GM19397 (cell line): Measurements from ENCODE around the gene DIPK1C.

Experiments used
- ATAC-seq: cut with Tn5 transposase; IDR thresholded peaks from one replicate; pipeline ENCODE4 v1.9.1; 2021; ENCODE audit warnings: mild to moderate bottlenecking, moderate library complexity; ENCODE audit not compliant: unreplicated experiment

Gene DIPK1C

DNA sequence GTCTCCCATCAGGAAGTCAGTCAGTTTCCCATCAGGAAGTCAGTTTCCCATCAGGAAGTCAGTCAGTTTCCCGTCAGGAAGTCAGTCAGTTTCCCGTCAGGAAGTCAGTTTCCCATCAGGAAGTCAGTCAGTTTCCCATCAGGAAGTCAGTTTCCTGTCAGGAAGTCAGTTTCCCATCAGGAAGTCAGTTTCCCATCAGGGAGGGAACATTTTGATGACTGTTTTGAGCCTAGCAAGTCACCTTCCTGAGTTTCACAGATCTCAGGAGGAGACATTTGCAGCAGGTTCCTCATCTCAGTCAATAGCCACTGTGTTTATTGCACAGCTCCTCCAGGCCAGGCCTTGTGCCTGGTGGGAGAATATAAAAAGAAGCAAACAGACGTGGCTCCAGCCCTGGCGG is 31.9 kb downstream of the DIPK1C start:
- no peak for ATAC-seq

GRCh38 chr18:74422541-74422940 is 34.6 kb downstream of the DIPK1C start:
- ATAC-seq, result no peak

GRCh38 chr18:74420926-74421325 is 36.2 kb downstream of the DIPK1C start:
- no peak for ATAC-seq

- ATAC-seq, result no peak
Measured at GRCh38 chr18:74420481-74420880, 36.6 kb downstream of the DIPK1C start.

DNA sequence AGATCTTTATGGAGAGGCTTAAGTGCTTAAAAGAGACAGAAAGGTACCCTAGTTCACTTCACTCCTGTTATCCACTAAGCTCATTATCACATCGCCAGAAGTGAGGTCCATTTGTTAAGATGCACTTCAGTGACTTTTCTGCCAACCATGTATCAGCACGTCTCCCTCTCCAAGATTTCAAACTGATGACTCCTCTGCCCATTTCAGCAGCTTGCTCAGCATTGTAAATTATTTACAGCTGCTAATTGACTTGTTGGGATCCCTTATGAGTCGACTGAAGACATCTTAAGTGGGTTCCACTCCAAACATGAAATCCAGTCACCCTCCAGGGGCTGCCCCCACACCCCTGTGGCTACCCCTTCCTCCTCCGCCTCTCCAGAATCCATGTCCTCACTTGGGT is 37.3 kb downstream of the DIPK1C start:
- no peak for ATAC-seq

- no peak for ATAC-seq
Measured at GRCh38 chr18:74418023-74418422, 39.1 kb downstream of the DIPK1C start.

DNA sequence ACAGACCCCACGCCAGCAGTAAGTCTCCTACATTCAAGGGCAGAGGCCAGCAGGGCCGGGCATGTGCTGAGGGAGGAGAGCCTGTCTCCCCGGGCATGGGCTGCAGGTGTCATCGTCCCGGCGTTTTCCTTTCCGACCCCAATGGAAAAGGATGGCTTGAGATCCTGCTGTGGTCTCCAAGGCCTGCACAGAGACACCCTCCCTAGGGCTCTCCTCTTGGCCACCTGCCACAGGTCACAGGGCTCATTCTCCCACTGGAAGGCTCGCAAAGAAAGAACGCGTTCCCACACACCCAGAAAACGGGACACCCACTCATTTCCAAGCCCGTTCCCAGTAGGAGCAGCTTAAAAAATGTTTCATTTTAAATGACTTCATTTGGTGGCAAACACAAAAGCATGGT is 41.0 kb downstream of the DIPK1C start:
- ATAC-seq, result no peak

DNA sequence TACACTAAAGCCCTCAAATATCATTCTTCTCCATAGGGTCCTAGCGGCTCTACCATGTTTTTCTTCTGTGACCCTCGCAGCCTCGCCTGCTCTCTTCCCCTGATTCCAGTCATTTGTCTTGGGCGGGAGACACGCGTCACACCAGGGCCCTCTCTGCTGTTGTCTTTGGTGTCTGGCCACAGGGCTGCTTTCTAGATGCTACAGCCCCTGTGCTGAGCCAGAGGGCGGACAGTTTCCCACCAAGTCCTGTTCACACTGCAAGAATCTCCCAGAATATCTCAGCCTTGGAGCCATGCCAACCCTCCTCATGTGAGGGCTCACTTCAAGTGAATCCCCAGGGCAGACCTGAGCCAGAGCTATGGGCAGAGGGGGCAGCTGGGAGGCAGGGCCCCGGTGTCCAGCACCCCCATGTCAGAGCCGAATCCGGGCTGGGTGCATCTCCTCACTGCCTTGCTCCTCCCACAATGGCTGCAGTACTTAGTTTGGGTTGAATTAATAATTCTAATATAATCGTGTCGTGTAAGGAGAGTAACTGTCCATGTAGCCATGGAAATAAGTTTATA is 42.1 kb downstream of the DIPK1C start:
- ATAC-seq, result no peak

DNA sequence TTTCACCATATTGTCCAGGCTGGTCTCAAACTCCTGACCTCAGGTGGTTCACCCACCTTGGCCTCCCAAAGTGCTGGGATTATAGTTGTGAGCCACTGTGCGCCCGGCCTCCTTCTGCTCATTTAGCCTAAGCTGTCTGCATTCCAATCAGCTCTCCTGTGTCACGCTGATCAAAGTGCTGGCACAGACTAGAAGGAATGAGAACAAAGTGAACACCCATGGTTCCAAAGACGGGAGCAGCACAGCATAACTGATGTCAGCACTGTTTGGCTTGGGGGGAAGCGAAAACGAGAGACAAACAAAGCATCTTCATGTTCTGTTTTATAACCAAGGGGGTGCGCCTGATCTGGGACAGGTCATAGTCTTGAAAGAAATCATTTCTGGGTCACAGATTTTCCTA is 43.3 kb downstream of the DIPK1C start:
- ATAC-seq, result no peak

DNA sequence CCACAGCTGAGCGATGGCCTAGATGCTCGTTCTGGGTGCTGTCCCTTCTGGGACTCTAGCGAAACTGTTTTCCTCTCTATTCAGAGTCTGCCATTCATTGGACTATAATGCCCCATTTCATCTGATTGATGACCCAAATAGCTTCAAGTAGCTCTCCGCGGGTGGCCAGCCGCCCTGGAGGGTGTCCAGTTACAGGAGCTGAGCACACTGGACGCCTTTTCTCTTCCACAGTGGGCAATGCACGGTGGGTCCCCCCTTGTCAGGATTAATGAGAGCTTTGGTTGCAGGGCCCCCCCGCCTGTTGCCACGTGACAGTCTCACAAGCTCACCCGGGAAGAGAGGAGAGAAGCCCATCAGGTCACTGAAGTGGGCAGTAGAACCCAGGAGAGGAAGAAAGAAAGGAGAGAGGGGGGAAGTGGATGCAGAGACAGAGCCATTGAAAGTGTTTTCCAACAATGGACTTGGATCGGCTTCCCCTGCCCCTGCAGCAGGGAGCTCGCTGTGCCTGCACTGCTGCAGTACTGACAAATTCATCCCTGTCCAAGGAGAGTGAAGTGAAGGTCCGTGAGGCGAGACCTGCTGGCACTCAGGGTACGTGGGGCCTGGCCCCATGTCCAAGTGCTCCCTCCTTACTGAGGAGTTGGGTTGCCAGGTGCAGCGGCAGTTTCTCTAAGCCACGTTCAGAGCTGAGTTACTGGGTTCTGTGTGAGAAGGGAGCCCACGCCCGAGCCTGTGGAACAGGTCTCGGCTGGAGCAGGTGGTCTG is 44.8 kb downstream of the DIPK1C start:
- no peak for ATAC-seq

DNA sequence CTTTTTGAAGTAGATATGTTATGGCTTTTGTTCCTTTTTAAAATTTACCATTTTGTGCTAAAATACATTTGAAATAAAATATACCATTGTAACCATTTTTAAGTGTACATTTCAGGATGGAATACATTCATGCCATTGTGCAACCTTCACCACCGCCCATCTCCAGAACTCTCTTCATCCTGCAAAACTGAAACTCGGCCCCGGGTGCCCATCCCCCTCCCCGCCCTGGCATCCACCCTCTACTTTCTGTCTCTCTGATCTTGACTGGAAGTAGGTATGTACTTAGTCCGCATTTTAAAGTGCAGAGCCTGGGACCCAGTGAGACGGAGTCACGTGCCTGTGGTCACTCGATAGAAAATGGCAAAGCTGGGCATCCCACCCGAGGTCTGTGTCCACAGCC is 45.6 kb downstream of the DIPK1C start:
- no peak for ATAC-seq

DNA sequence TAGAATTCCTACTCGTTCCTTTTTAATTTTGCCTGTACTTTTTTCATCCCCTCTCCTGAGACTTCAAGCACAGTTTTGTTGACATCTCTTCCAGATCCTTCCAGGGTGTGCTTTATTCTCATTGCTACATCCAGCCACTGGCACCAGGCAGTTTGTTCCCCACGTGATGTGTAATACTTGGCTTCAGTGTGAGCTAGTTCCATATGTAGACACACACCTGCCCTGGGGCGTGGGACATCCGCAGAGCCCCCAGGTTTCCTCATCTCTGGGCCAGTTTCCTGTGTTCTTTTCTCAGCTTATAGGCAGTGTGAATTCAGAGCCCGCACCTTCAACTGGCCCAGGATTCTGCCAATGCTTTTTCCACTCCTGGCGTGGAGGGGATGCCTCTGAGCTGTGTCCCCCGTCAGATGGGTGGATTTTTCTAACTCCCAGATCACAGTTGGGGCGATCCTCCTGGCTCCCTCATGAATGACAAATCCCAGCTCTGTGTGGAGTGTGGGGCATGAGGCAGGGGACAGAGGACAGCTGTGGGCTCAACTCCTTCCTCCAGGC is 46.6 kb downstream of the DIPK1C start:
- no peak for ATAC-seq

DNA sequence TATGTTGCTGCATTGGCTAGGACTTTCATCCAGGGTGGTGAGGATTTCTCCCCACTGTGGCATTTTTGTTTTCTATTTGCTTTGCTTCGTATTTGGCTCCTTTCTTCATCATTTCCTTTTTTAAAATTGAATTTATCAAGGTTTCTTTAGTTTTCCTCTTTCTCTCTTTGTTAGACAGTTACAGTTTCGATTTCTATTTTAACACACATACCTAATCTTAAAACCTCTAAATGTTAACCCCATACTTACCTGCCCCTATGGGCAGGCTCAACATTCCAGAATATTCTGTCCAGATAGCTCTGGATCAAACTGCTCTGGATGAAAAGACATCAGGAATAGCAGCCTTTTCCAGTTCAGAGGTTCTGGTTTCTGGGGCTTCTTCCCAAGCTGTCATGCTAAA is 49.2 kb downstream of the DIPK1C start:
- ATAC-seq, result no peak

GRCh38 chr18:74402806-74403433 is 54.2 kb downstream of the DIPK1C start:
- no peak for ATAC-seq

DNA sequence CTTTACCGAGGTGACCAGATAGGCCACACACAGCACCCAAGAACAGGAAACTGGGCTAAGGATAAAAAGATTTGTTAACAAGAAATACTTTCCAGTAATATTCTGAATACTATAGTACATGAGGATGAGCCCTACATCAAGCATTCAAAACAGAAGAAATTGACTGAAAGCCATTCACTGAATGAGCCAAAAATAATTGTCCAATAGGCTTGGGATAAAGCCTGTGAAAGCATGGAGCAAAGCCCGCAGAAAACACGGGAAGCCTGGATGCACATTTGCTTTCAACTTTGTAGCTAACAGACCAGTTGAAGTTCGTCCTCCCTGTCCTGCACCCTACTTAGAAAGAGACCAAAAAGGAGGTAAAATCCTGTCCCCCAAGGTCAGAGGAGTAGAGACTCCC is 56.3 kb downstream of the DIPK1C start:
- no peak for ATAC-seq

DNA sequence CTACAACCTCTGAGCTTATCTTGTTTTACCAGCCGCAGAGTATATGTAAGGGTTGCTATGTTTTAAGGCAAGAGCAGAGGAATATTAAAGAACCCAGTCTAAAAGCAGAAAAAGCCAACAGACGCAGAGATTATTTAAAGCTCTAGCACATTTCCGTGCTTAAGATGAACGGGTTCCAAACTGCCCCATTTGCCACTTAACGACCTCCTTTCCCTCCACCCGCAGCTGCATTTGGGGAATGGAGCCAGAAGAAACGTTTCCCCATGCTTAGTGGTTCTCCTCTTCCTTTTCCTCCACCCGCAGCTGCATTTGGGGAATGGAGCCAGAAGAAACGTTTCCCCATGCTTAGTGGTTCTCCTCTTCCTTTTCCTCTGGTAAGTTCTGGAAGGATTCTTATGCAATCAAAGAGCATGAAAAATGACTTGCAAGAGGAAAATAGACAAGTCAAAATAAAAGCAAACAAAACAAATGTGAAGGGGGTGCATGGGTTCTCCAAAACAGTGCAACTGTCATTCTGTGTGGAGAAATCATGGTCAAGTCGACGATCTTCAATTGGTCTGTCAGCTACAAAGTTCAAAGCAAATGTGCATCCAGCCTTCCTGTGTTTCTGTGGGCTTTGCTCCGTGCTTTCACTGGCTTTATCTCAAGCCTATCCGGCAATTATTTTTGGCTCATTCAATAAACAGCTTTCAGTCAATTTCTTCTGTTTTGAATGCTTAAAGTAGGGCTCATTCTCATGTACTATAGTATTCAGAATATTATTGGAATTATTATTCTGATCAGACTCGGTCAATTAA is 57.8 kb downstream of the DIPK1C start:
- no peak for ATAC-seq

GRCh38 chr18:74397572-74397971 is 59.5 kb downstream of the DIPK1C start:
- ATAC-seq, result no peak

DNA sequence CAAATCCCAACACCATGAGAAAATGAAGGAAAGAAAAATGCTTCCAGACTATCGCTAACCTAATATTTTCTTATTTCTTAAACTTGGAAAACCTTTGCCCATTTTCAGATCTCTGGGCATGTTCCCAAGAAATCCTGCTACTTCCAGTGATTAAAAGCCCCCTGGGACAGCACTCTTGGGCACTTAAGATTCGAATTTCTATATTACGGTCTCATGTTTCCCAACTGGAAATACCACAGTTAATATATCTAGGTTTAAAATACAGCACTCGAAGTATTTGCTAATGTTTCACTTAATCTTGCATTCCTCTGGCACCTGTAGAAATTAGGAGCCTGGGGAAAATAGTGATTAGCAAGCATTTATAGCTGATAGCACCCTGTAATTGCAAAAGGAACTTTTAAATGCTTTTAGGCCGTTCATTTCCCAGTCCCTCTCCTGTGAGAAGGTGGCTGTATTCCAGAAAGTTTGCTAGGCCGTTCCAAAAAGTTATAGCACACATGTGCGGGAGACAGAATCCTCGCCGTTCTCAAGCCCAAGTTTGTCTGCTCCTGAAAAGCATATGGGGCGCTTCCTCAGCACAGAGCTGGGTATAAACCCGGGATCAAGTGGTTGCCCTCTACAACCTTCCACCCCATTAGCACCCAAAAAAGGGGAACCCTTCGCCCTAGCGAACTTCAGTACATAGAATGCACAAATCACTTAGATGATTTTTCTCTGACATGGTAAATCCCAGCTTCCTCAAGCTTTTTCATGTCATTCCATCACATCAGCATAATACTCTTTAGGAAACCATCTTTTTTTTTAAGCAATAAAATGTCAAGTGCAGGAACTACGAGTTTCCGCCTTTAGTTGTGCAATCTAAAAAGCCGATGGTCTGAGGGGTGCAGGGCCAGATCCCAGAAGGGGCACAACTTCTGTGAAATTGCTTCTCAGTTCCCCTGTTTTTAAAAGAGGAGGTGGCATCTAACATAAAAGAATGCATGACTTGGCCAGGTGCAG is 60.6 kb downstream of the DIPK1C start:
- no peak for ATAC-seq

GRCh38 chr18:74395648-74396154 is 61.4 kb downstream of the DIPK1C start:
- ATAC-seq, result no peak

- no peak for ATAC-seq
Measured at GRCh38 chr18:74395006-74395405, 62.1 kb downstream of the DIPK1C start.
